Endothelial cell of umbilical vein (primary cell): Measurements from ENCODE around the gene STX4. TPM values are rescaled to one million over a fixed set of nuclear protein-coding genes. Genes with fewer than 3 reads are reported as not detected.

ENCODE experiments used
- BruUV-seq: library from RNA; stranded (reverse); fragments of 400-500 nt; replicated peaks from 2 replicates; lab custom pipeline; 2021; lab: Mats Ljungman, UMichigan
- CTCF ChIA-PET: fragments of 300-600, 350-600 bp; sonication (Branson Sonifier 250); formaldehyde crosslinking; loops from one replicate; lab custom pipeline; 2021; ENCODE audit warnings: antibody characterized with exemption, inconsistent platforms; lab: Charles Lee
- POLR2A ChIA-PET: fragments of 300-600, 350-600 bp; sonication (Branson Sonifier 250); formaldehyde crosslinking; loops from one replicate; lab custom pipeline; 2021; ENCODE audit warnings: antibody characterized with exemption, inconsistent platforms; lab: Charles Lee
- DNase-seq: peaks from one replicate; pipeline ENCODE4 v3.0.0-alpha.2; 2011; ENCODE audit warnings: low read depth, low spot score
- FAIRE-seq: peaks from 2 replicates; lab custom pipeline; 2011; peaks lifted over from hg19 to GRCh38; lab: Jason Lieb, UNC
- H2AFZ ChIP-seq: 2 replicates; pipeline ENCODE4 v1.6.0; 2012; ENCODE audit warnings: low read depth, low read length, control low read depth, inconsistent platforms
- H3K27ac ChIP-seq: 2 replicates; pipeline ENCODE4 v1.5.1; 2011; ENCODE audit warnings: low read depth, mild to moderate bottlenecking, control low read depth, low read length, moderate library complexity; ENCODE audit not compliant: insufficient read depth
- H3K27me3 ChIP-seq, 2 experiments: 2 replicates each; pipeline versions ENCODE4 v1.6.0 to v1.6.1; 2011; ENCODE audit warnings: low read length in 2 of 2, mixed read lengths in 1 of 2; ENCODE audit not compliant: control insufficient read depth in 2 of 2, insufficient read depth in 2 of 2
- H3K36me3 ChIP-seq, 2 experiments: 2 replicates in 1 of 2; 3 replicates in 1 of 2; pipeline ENCODE4 v1.5.1; 2011; ENCODE audit warnings: low read length in 2 of 2, mild to moderate bottlenecking in 1 of 2, moderate library complexity in 1 of 2; ENCODE audit not compliant: control insufficient read depth in 2 of 2, insufficient read depth in 2 of 2; ENCODE audit errors: extremely low read depth in 1 of 2
- H3K4me1 ChIP-seq: 3 replicates; pipeline ENCODE4 v1.5.1; 2011; ENCODE audit warnings: mild to moderate bottlenecking, low read length; ENCODE audit not compliant: control insufficient read depth, insufficient read depth; ENCODE audit errors: extremely low read depth
- H3K4me2 ChIP-seq: 2 replicates; pipeline ENCODE4 v1.6.1; 2011; ENCODE audit warnings: low read length, control low read depth, mixed read lengths; ENCODE audit not compliant: insufficient read depth
- H3K4me3 ChIP-seq, 3 experiments: fragments of 200-600 bp in 1 of 3; sonication (generic), shearing (Covaris generic) in 1 of 3; replicated peaks in 1 of 3; 2 replicates each; pipeline ENCODE4 v1.5.1; 2011 to 2016; ENCODE audit warnings: control low read depth in 3 of 3, low read length in 3 of 3, mild to moderate bottlenecking in 2 of 3, inconsistent platforms in 1 of 3, low read depth in 1 of 3, moderate library complexity in 1 of 3; ENCODE audit not compliant: insufficient read depth in 1 of 3
- H3K79me2 ChIP-seq: 2 replicates; pipeline ENCODE4 v1.6.0; 2012; ENCODE audit warnings: low read length, inconsistent platforms; ENCODE audit not compliant: control insufficient read depth, insufficient read depth
- H3K9ac ChIP-seq: replicated peaks from 2 replicates; pipeline ENCODE3; 2011; ENCODE audit warnings: low read length, control low read depth; ENCODE audit not compliant: insufficient read depth; ENCODE audit errors: extremely low read depth
- H3K9me1 ChIP-seq: replicated peaks from 3 replicates; pipeline ENCODE4 v1.6.0; 2011; ENCODE audit warnings: mild to moderate bottlenecking, low read length; ENCODE audit not compliant: control insufficient read depth, insufficient read depth; ENCODE audit errors: extremely low read depth
- H3K9me3 ChIP-seq: replicated peaks from 2 replicates; pipeline ENCODE4 v1.5.1; 2012; ENCODE audit warnings: low read length, inconsistent platforms; ENCODE audit not compliant: control insufficient read depth, insufficient read depth
- H4K20me1 ChIP-seq: replicated peaks from 2 replicates; pipeline ENCODE3; 2011; ENCODE audit warnings: mild to moderate bottlenecking, low read length; ENCODE audit not compliant: control insufficient read depth, insufficient read depth; ENCODE audit errors: extremely low read depth
- EZH2 ChIP-seq: IDR thresholded peaks from 2 replicates; pipeline ENCODE4 v1.6.1; 2012; ENCODE audit warnings: borderline replicate concordance, low read depth, mild to moderate bottlenecking, moderate library complexity, low read length, inconsistent platforms; ENCODE audit not compliant: severe bottlenecking
- FOS ChIP-seq: IDR thresholded peaks from 2 replicates; pipeline ENCODE4 v1.6.1; 2011; ENCODE audit warnings: mild to moderate bottlenecking, low read length, moderate library complexity, borderline replicate concordance; ENCODE audit not compliant: insufficient read depth
- GATA2 ChIP-seq: IDR thresholded peaks from 2 replicates; pipeline ENCODE4 v1.7.0; 2011; ENCODE audit warnings: low read depth, mild to moderate bottlenecking, moderate library complexity, mixed read lengths, low read length; ENCODE audit not compliant: insufficient read length, insufficient read depth
- JUN ChIP-seq: IDR thresholded peaks from 2 replicates; pipeline ENCODE4 v1.6.1; 2011; ENCODE audit warnings: borderline replicate concordance, low read depth; ENCODE audit not compliant: insufficient read length, insufficient read depth
- MYC ChIP-seq: IDR thresholded peaks from one replicate; pipeline ENCODE4 v1.6.1; 2011; ENCODE audit warnings: mild to moderate bottlenecking, low read depth, low read length
- POLR2A ChIP-seq: IDR thresholded peaks from 2 replicates; pipeline ENCODE4 v1.6.1; 2012; ENCODE audit warnings: low read depth, mild to moderate bottlenecking, control low read depth, low read length
- POLR2AphosphoS5 ChIP-seq: IDR thresholded peaks from 2 replicates; pipeline ENCODE4 v1.6.1; 2012; ENCODE audit warnings: low read depth, mild to moderate bottlenecking, control low read depth, low read length, moderate library complexity; ENCODE audit not compliant: insufficient read depth
- dilution Hi-C: fragments of 300-500 bp; cut with MboI; formaldehyde crosslinking; loops from one replicate; pipeline ENCODE4 v1.15.0; 2019; ENCODE audit warnings: low sequenced_read_pairs; ENCODE audit not compliant: extremely low pct_ligation_motif_present
- intact Hi-C: fragments of 100-400 bp; cut with micrococcal nuclease; formaldehyde crosslinking; loops from one replicate; pipeline ENCODE4 v1.10.0; 2022
- polyA plus RNA-seq, 4 experiments: library from polyadenylated mRNA; depleted of rRNA in 3 of 4; stranded (reverse) in 3 of 4; unstranded in 1 of 4; fragments of >200 nt; gene quantifications; 2 replicates each; pipeline versions ENCODE4 v1.2.1 to v1.2.3, GENCODE V29; 2011 to 2012; ENCODE audit warnings: missing spikeins in 1 of 4
- total RNA-seq: library from RNA; stranded (reverse); gene quantifications from 2 replicates; pipeline ENCODE4 v1.2.3, GENCODE V29; 2021
- TF ChIP-seq, protein P1 (sequence below): IDR thresholded peaks from 2 replicates; pipeline ENCODE4 v1.6.1; 2011; ENCODE audit not compliant: insufficient read depth, insufficient read length
- TF ChIP-seq, protein P2 (sequence below), 2 donors: IDR thresholded peaks; 1 replicate in 1 of 2; 2 replicates in 1 of 2; pipeline ENCODE4 v1.5.1; 2011; ENCODE audit warnings: low read length in 2 of 2, mild to moderate bottlenecking in 2 of 2, moderate library complexity in 2 of 2, control low read depth in 1 of 2, inconsistent platforms in 1 of 2, low read depth in 1 of 2; ENCODE audit not compliant: insufficient read depth in 1 of 2; ENCODE audit errors: extremely low read depth in 1 of 2

Gene STX4
- total and polyA plus RNA-seq, 2 donors (not counting 3 experiments of a cell fraction or from before 2014, with no cell fraction given) = 49.5 to 65.2 TPM

DNA sequence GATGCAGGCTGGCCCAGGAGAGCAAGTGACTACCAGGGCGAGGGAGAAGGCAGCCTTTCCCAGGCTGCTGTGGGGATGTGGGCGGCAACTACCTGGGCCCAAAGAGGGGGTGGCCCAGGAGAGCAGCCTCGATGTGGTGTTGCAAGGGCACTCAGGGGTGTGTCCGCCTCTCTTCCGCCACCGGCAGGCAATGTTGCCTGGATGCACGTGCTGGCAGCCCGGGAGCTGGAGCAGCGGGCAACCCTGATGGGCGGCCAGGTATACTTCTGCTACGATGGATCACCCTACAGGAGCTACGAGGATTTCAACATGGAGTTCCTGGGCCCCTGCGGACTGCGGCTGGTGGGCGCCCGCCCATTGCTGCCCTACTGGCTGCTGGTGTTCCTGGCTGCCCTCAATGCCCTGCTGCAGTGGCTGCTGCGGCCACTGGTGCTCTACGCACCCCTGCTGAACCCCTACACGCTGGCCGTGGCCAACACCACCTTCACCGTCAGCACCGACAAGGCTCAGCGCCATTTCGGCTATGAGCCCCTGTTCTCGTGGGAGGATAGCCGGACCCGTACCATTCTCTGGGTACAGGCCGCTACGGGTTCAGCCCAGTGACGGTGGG, 45.7 kb upstream of the STX4 start:
- POLR2A ChIA-PET = no interaction called here
- Histone ChIP-seq H4K20me1 (no peaks in the 10 kb centered on the region), H3K9ac (no peak overlapping the region), H3K4me1 (no peaks in the 10 kb centered on the region), H3K9me3 (no peaks in the 10 kb centered on the region), H3K36me3 (peaks cover 0 to 5% of the 10 kb centered on the region in 2 experiments), H3K27ac (no peak overlapping the region), H2AFZ (no peak overlapping the region), H3K4me2 (no peak overlapping the region), H3K27me3 (no peaks in the 10 kb centered on the region), H3K79me2 (no peaks in the 10 kb centered on the region), H3K4me3 (no peak overlapping the region), H3K9me1 (no peaks in the 10 kb centered on the region)
- intact Hi-C loops (loop anchor here (10.0 kb wide), 1 partner anchor 707 kb away; no protein-coding TSS in a partner anchor), dilution Hi-C loops (no loop called here)
- no TSS peak for BruUV-seq
- no peak for DNase-seq
- CTCF ChIA-PET = interaction anchor here (1.1 kb wide), 1 partner anchor 455 kb away, joined by 4 read pairs; the partner anchor contains the start of gene ZNF843
- FAIRE-seq = no peak
- no peak for TF ChIP-seq MYC
- no peak for TF ChIP-seq GATA2
- TF ChIP-seq, protein P1, sequence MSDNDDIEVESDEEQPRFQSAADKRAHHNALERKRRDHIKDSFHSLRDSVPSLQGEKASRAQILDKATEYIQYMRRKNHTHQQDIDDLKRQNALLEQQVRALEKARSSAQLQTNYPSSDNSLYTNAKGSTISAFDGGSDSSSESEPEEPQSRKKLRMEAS = no peak
- no peak for TF ChIP-seq FOS
- no peak for TF ChIP-seq EZH2
- no peak for TF ChIP-seq POLR2A
- TF ChIP-seq, protein P2, sequence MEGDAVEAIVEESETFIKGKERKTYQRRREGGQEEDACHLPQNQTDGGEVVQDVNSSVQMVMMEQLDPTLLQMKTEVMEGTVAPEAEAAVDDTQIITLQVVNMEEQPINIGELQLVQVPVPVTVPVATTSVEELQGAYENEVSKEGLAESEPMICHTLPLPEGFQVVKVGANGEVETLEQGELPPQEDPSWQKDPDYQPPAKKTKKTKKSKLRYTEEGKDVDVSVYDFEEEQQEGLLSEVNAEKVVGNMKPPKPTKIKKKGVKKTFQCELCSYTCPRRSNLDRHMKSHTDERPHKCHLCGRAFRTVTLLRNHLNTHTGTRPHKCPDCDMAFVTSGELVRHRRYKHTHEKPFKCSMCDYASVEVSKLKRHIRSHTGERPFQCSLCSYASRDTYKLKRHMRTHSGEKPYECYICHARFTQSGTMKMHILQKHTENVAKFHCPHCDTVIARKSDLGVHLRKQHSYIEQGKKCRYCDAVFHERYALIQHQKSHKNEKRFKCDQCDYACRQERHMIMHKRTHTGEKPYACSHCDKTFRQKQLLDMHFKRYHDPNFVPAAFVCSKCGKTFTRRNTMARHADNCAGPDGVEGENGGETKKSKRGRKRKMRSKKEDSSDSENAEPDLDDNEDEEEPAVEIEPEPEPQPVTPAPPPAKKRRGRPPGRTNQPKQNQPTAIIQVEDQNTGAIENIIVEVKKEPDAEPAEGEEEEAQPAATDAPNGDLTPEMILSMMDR (IDR thresholded peaks at IDR 0.05; ENCODE audit: extremely low read depth in 1 of 2, insufficient read depth in 1 of 2, low read depth in 1 of 2, low read length in 2 of 2) = no peak
- no peak for TF ChIP-seq JUN
- TF ChIP-seq POLR2AphosphoS5 = no peak
